OCI-LY1 (cell line): Measurements from ENCODE around the gene MBNL2.

Experiments
- EZH2 ChIP-seq: fragments of 200-600 bp; sonication (generic), shearing (Covaris generic); IDR thresholded peaks from 2 replicates; pipeline ENCODE4 v1.8.0; 2017; ENCODE audit warnings: borderline replicate concordance, mixed run types, mild to moderate bottlenecking, antibody characterized with exemption, low read length, moderate library complexity, mixed read lengths
- TF ChIP-seq, protein P1 (sequence below): fragments of 200-600 bp; sonication (generic), shearing (Covaris generic); IDR thresholded peaks from 2 replicates; pipeline ENCODE4 v1.5.1; 2017; ENCODE audit warnings: mild to moderate bottlenecking, antibody characterized with exemption, low read length, moderate library complexity, mixed read lengths

- TF ChIP-seq, protein P1, sequence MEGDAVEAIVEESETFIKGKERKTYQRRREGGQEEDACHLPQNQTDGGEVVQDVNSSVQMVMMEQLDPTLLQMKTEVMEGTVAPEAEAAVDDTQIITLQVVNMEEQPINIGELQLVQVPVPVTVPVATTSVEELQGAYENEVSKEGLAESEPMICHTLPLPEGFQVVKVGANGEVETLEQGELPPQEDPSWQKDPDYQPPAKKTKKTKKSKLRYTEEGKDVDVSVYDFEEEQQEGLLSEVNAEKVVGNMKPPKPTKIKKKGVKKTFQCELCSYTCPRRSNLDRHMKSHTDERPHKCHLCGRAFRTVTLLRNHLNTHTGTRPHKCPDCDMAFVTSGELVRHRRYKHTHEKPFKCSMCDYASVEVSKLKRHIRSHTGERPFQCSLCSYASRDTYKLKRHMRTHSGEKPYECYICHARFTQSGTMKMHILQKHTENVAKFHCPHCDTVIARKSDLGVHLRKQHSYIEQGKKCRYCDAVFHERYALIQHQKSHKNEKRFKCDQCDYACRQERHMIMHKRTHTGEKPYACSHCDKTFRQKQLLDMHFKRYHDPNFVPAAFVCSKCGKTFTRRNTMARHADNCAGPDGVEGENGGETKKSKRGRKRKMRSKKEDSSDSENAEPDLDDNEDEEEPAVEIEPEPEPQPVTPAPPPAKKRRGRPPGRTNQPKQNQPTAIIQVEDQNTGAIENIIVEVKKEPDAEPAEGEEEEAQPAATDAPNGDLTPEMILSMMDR = no peak
- TF ChIP-seq EZH2 = no peak
These were observed 166.2 kb downstream of the MBNL2 start for GRCh38 chr13:97388373-97388772.
